Embryonic facial prominence (tissue), 1 donor: ENCODE results near the gene LRRC59.
"Not testable (repeated sequence)": the region's sequence is repeated elsewhere in the genome, so short reads cannot be mapped to it uniquely, and the experiment has no call there.

ENCODE experiments used
- DNase-seq: peaks from one replicate; pipeline ENCODE4 v3.0.0-alpha.2; 2016; ENCODE audit errors: extremely low spot score

LRRC59 gene

GRCh38 chr17:50397111-50397918, at the start of gene LRRC59:
Gene LRRC59, minus strand, starts transcription at chr17:50397523. Its CDS starts 206 bp downstream, at chr17:50397317.
- peak; percentile 77 for DNase-seq

- no peak for DNase-seq
These were observed 48.5 kb upstream of the LRRC59 start for GRCh38 chr17:50445730-50446325.

- DNase-seq: no peak
These were observed 47.8 kb upstream of the LRRC59 start for GRCh38 chr17:50444841-50445715.

DNA sequence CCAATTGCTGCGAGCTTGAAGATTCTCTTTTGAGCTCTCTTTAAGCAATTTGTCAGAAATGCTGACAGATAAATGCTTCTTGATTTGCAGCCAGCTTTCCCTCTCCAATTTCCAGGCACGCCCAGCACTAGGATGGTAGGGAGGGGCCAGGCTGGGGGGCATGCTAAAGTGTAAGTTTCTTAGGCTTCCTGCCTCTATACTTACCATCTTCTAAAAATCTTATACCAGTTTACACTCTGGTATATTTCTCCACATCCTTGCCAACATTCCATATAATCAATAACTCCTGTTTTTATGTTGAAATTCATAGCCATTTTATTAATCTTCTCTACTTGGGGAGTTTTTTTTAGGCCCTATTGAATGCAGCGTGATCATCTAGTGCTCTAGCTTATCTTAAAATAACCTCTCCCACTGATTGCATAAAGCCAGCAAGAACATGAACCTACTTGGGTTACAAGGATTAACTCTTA, 46.2 kb upstream of the LRRC59 start:
- no peak for DNase-seq

DNA sequence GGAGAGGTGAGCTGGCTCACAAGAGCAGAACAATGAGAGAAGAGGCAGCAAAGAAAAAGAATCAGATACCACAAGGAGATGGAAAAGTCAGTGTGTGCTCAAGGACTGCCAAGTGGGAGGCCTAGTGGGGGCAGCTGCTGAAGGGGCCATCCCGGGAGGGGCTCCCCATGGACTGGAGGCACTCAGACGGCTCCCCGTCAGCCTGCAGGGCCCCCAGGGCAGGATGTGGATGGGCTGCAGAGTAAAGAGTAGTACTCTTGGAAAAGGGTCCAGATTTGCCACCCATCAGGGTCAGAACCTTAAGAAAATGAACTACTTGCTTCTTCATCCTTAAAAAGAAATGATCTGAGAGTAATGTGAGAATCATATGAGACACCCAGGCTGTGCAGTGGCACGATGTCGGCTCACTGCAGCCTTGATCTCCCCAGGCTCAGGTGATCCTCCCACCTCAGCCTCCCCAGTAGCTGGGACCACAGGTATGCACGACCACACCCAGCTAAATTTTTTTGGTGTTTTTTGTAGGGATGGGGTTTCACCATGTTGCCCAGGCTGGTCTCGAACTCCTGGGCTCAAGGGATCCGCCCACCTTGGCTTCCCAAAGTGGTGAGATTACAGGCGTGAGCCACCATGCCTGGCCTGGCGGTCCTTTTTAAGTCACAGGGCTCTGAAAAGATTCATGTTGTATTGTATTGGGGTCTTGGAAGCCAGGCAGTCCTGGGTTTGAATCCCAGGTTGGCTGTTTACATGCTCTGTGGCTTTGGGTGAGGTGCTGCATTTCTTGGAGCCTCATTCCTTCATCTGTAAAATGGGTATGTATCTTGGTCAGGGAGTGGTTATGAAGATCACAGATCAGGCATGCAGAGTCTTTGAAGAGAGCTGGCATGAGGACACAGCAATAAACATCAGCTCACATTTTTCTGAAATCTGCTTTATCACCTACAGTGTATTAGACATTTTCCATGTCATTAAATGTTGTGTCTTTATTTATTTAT, 43.8 kb upstream of the LRRC59 start:
- DNase-seq: no peak

- DNase-seq: no peak
These were observed 43.0 kb upstream of the LRRC59 start for GRCh38 chr17:50440172-50440837.

DNA sequence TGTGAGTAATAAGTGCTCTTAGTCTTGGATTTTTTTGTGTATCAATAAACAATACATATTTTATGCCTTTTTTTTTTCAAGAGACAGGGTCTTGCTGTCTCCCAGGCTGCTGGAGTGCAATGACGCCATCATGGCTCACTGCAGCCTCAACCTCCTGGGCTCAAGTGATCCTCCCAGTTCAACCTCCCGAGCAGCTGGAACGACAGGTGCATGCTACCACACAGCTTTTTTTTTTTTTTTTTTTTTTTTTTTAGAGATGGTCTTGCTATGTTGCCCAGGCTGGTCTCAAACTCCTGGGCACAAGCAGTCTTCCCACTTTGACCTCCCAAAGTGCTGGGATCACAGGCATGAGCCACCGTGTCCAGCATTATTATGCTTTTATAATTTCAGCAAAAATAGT, 41.7 kb upstream of the LRRC59 start:
- DNase-seq: no peak

DNA sequence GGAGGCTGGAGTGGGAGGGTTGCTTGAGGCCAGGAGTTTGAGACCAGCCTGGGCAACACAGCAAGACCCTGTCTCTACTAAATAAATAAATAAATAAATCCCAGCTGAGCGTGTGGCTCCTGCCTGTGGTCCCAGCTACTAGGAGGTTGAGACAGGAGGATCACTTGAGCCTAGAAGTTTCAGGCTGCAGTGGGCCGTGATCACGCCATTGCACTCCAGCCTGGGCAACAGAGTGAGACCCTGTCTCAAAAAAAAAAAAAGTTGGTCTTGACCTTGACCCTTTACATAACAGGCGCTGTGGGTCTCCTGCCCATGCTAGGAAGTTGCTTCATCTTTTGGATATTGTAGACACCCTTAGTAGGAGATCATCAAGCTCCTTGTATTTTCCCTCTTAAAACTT, 40.1 kb upstream of the LRRC59 start:
- no peak for DNase-seq

DNA sequence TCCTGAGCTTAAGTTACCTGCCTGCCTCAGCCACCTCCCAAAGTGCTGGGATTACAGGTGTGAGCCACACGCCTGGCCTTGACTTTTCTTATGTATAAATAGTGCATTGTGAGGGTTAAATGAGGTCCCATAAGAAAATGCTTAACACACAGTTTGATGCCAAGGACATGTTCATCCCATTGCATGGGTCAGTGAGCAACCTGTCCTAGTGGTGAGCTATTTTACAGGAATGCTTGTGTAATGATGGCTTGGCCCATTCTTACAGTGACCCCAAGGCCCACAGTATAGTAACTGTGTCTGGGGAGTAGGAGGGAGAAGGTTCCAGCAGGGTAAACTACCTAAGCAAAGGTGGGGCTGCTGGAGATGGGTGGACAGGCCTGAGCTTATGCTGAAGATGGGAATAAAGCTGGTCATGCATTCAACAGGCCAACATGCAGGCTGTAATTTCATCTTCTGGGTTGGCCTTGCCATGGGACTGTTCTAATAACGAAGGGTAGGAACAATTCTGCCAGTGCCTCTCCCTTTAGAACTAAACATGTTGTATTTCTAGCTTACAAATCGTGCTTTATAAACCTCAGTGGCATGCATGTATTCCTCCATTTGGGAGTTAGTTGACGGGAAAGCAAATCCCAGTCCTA, 34.9 kb upstream of the LRRC59 start:
- no peak for DNase-seq

- DNase-seq: no peak
These were observed 33.7 kb upstream of the LRRC59 start for GRCh38 chr17:50430821-50431618.

DNA sequence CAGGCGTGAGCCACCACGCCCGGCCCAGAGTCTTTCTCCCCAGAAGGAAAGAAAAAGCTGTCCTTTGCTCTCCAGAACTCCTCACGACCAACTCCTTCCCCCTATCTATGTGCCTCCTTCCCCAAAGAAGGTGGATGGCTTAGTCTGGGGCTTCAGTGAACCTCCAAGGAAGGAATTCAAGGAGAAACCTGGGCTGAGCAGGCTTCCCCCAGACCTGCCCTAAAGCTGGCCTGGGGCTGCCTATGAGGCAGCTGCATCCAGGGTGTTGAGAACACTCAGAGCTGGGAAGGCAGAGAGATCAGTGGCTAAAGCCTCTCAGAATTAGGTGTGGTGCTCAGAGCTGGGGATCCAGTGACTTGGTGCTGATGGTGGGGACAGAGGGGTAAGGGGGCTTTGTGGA, 32.5 kb upstream of the LRRC59 start:
- DNase-seq: no peak

- DNase-seq: no peak
These were observed 31.6 kb upstream of the LRRC59 start for GRCh38 chr17:50428831-50429424.

DNA sequence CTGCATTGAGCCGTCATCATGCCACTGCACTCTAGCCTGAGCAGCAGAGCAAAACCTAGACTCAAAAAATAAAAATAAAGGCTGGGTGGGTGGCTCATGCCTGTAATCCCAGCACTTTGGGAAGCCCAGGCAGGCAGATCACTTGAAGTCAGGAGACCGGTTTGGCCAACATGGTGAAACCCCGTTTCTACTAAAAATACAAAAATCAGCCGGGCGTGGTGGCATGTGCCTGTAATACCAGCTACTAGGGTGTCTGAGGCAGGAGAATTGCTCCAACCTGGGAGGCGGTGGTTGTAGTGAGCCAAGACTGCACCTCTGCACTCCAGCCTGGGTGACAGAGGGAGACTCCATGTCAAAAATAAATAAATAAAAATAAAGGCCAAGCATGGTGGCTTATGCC, 30.8 kb upstream of the LRRC59 start:
- not testable (repeated sequence) for DNase-seq

DNA sequence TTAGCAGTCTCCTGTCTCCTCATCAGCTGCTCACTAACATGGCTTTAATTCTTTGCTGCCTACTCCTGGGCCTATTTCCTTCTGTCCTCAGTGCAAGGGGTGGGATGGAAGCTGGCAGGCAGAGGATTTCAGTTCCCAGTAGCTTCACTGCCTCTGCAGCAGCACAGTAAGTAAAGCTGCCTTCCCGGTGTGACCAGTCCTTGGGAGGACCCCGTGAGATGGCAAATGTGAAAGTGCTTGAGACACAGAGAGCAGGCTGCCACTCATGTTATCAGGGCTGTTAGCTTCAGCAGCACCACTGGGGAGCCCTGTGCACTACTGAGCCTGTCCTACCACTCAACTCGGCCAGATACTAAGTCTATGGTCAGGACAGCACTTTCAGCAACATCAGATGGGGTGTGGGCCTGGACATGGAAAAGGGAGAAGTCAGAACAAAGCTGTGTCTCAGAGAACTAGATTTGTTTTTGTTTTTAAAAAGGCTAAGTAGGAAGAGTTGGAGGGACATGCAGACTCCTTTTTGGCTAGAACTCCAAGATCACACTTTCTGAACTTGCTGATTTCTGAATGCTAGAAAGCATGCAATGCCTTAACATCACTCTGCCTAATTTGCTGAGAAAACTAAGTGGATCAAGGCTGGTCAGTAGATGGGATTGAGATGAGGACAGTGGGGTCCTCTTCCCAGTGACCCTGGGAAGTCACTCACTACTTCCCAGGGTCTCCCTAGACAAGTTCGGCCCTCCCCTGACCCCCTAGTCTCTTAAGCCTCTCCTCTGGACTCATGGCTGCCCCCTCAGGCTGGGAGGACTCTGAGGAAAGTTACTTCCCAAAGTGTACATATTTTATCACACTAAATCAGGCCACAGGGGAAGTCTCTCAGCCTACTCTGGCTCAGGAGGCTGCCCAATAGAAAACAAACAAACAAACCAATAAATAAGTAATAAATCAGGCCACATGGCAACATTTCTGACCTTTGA, 29.8 kb upstream of the LRRC59 start:
- no peak for DNase-seq

DNA sequence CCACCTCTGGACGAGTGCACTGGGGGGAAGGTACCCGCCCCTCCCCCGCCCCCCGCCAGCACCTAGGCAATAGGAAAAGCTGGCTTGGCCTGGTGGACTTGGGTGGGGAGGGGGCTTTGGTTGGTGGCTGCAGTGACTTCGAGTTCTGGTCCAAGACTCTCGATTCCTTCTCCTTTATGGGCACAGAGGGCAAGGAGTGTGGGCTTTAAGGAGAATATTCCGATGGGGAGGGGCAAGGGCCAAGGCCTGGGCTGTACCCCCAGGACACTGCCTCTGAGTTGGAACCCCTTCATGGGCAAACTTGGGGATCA, 29.1 kb upstream of the LRRC59 start:
- DNase-seq: no peak

GRCh38 chr17:50425682-50426471, 28.6 kb upstream of the LRRC59 start, which contains the start of gene ACSF2:
Gene ACSF2, plus strand, starts transcription at chr17:50426218. Its CDS starts 44 bp downstream, at chr17:50426262.
- DNase-seq: no peak
